Activated T-helper 1 cell treated with anti-CD3 and anti-CD28 coated beads, Interleukin-2, amount 50 U/mL, for 16 hours (primary cell): ENCODE results near the gene HYDIN.
A peak's percentile ranks its signal among the peaks of the same experiment; 100 is the strongest.
"Not testable (repeated sequence)": the region's sequence is repeated elsewhere in the genome, so short reads cannot be mapped to it uniquely, and the experiment has no call there.

Source experiments
- DNase-seq, 2 donors: peaks; one replicate each; pipeline ENCODE4 v3.0.0-alpha.2; 2020; ENCODE audit warnings: low read depth in 1 of 2, low spot score in 1 of 2

Gene HYDIN

GRCh38 chr16:70882311-70882710 lies 348.2 kb downstream of the HYDIN start:
- not testable (repeated sequence) for DNase-seq

GRCh38 chr16:70877895-70878294 lies 352.6 kb downstream of the HYDIN start:
- DNase-seq: not testable (repeated sequence)

- DNase-seq: not testable (repeated sequence)
Observed at GRCh38 chr16:70876442-70876841, 354.1 kb downstream of the HYDIN start.

GRCh38 chr16:70864698-70865097 lies 365.8 kb downstream of the HYDIN start:
- DNase-seq: not testable (repeated sequence)

GRCh38 chr16:70861996-70862395 lies 368.5 kb downstream of the HYDIN start:
- DNase-seq: not testable (repeated sequence)

- DNase-seq: not testable (repeated sequence)
Observed at GRCh38 chr16:70851299-70851698, 379.2 kb downstream of the HYDIN start.

GRCh38 chr16:70823498-70824118 lies 406.9 kb downstream of the HYDIN start:
- not testable (repeated sequence) for DNase-seq

- not testable (repeated sequence) for DNase-seq
Observed at GRCh38 chr16:70822734-70823133, 407.8 kb downstream of the HYDIN start.

- DNase-seq: not testable (repeated sequence)
Observed at GRCh38 chr16:70818088-70818487, 412.4 kb downstream of the HYDIN start.

GRCh38 chr16:70809392-70810060 lies 421.0 kb downstream of the HYDIN start:
- DNase-seq: no peak

- DNase-seq: no peak
Observed at GRCh38 chr16:70808371-70808770, 422.2 kb downstream of the HYDIN start.

GRCh38 chr16:70805787-70806186 lies 424.7 kb downstream of the HYDIN start:
- no peak for DNase-seq

GRCh38 chr16:70805380-70805779 lies 425.1 kb downstream of the HYDIN start:
- no peak for DNase-seq

- no peak for DNase-seq
Observed at GRCh38 chr16:70804734-70805169, 425.8 kb downstream of the HYDIN start.

GRCh38 chr16:70804153-70804733 lies 426.3 kb downstream of the HYDIN start:
- DNase-seq: no peak

GRCh38 chr16:70803319-70803718 lies 427.2 kb downstream of the HYDIN start:
- DNase-seq: no peak

- DNase-seq: no peak
Observed at GRCh38 chr16:70801611-70802010, 428.9 kb downstream of the HYDIN start.

- DNase-seq: peak; percentile 93 to 97
Observed at GRCh38 chr16:70800781-70801480, 429.6 kb downstream of the HYDIN start, which contains the start of gene VAC14. TSS of gene VAC14 (minus strand) at chr16:70801158. CDS start at chr16:70800900, 258 bp downstream.

- no peak for DNase-seq
Observed at GRCh38 chr16:70800311-70800710, 430.2 kb downstream of the HYDIN start.

- DNase-seq: no peak
Observed at GRCh38 chr16:70796301-70796700, 434.2 kb downstream of the HYDIN start.

- DNase-seq: no peak
Observed at GRCh38 chr16:70795296-70795912, 435.1 kb downstream of the HYDIN start.
